Hepatocyte (in vitro differentiated cells): ENCODE data around the gene OPRL1. TPM values are rescaled to one million over a fixed set of nuclear protein-coding genes. Genes with fewer than 3 reads are reported as not detected.

ENCODE experiments used
- DNase-seq: peaks from one replicate; pipeline ENCODE4 v3.0.0-alpha.2; 2016; ENCODE audit warnings: low spot score
- H2AFZ ChIP-seq: fragments of 200-600 bp; sonication (generic); 2 replicates; pipeline ENCODE4 v1.6.0; 2016; ENCODE audit warnings: antibody characterized with exemption, mild to moderate bottlenecking
- H3K27ac ChIP-seq: fragments of 200-600 bp; sonication (generic); 2 replicates; pipeline ENCODE4 v1.5.1; 2016; ENCODE audit warnings: mild to moderate bottlenecking
- H3K27me3 ChIP-seq: fragments of 200-600 bp; sonication (generic); 2 replicates; pipeline ENCODE4 v1.6.1; 2016
- H3K36me3 ChIP-seq: fragments of 200-600 bp; sonication (generic); replicated peaks from 2 replicates; pipeline ENCODE4 v1.5.1; 2016; ENCODE audit warnings: low read depth; ENCODE audit not compliant: insufficient read depth
- H3K4me1 ChIP-seq: fragments of 200-600 bp; sonication (generic); 2 replicates; pipeline ENCODE4 v1.5.1; 2016; ENCODE audit warnings: mild to moderate bottlenecking, moderate library complexity; ENCODE audit not compliant: insufficient read depth
- H3K4me2 ChIP-seq: fragments of 200-600 bp; sonication (generic); 2 replicates; pipeline ENCODE4 v1.6.0; 2016
- H3K4me3 ChIP-seq: fragments of 200-600 bp; sonication (generic); 2 replicates; pipeline ENCODE4 v1.5.1; 2016; ENCODE audit warnings: mild to moderate bottlenecking
- H3K79me2 ChIP-seq: fragments of 200-600 bp; sonication (generic); 2 replicates; pipeline ENCODE4 v1.6.0; 2017; ENCODE audit warnings: mild to moderate bottlenecking
- H3K9me2 ChIP-seq: fragments of 200-600 bp; sonication (generic); replicated peaks from 2 replicates; pipeline ENCODE4 v1.6.0; 2017; ENCODE audit warnings: mild to moderate bottlenecking; ENCODE audit not compliant: insufficient read depth
- H3K9me3 ChIP-seq: fragments of 200-600 bp; sonication (generic); 2 replicates; pipeline ENCODE4 v1.5.1; 2016; ENCODE audit warnings: low read depth, mild to moderate bottlenecking
- H4K20me1 ChIP-seq: fragments of 200-600 bp; sonication (generic); 2 replicates; pipeline ENCODE4 v1.6.0; 2016; ENCODE audit warnings: mild to moderate bottlenecking; ENCODE audit not compliant: insufficient read depth, poor library complexity, severe bottlenecking
- CTCF ChIP-seq: fragments of 200-600 bp; sonication (generic); IDR thresholded peaks from 2 replicates; pipeline ENCODE4 v1.5.1; 2016; ENCODE audit warnings: antibody characterized with exemption, mild to moderate bottlenecking; ENCODE audit not compliant: poor library complexity
- EZH2 ChIP-seq: fragments of 200-600 bp; sonication (generic); IDR thresholded peaks from 2 replicates; pipeline ENCODE4 v1.6.1; 2016; ENCODE audit warnings: antibody characterized with exemption, mild to moderate bottlenecking, borderline replicate concordance
- EZH2phosphoT487 ChIP-seq: fragments of 200-600 bp; sonication (generic); IDR thresholded peaks from one replicate; pipeline ENCODE4 v1.6.1; 2018; ENCODE audit warnings: antibody characterized with exemption, mild to moderate bottlenecking, low read depth, moderate library complexity; ENCODE audit not compliant: unreplicated experiment, severe bottlenecking
- WGBS: methylation state at CpG from one replicate; pipeline ENCODE4 v1.1.6; 2016; ENCODE audit warnings: low lambda C conversion rate; ENCODE audit errors: missing lambda C conversion rate; 5-methylcytosine and 5-hydroxymethylcytosine counted together
- polyA plus RNA-seq: library from polyadenylated mRNA; unstranded; fragments of >200 nt; fragmentation: Nextera tagmentation; extraction: Ambion mirVana; gene quantifications from 2 replicates; pipeline ENCODE4 v1.2.1, GENCODE V29; 2016
- total RNA-seq: library from RNA; depleted of rRNA; stranded (reverse); fragments of >200 nt; gene quantifications from 2 replicates; pipeline ENCODE4 v1.2.3, GENCODE V29; 2014

The OPRL1 gene
- total and polyA plus RNA-seq, 2 experiments from 2014 or later = 0.50 to 1.5 TPM

GRCh38 chr20:64057628-64058498 is 22.0 kb upstream of the OPRL1 start:
- no peak overlapping the region for H3K4me3 ChIP-seq
- no peaks in the 10 kb centered on the region for H3K79me2 ChIP-seq
- no peak for TF ChIP-seq EZH2phosphoT487
- no peak for TF ChIP-seq EZH2
- peak; percentile 79 for TF ChIP-seq CTCF
- H2AFZ ChIP-seq = no peak overlapping the region
- DNase-seq = peak; percentile 87
- no peaks in the 10 kb centered on the region for H3K36me3 ChIP-seq
- 39% methylated on average over 32 of the region's 33 CpGs for WGBS
- H3K9me3 ChIP-seq = no peaks in the 10 kb centered on the region
- no peak overlapping the region for H3K27ac ChIP-seq
- no peak overlapping the region for H3K4me2 ChIP-seq
- no peaks in the 10 kb centered on the region for H3K9me2 ChIP-seq
- H3K4me1 ChIP-seq = peaks cover 27% of the 10 kb centered on the region
- H3K27me3 ChIP-seq = no peaks in the 10 kb centered on the region
- H4K20me1 ChIP-seq = no peaks in the 10 kb centered on the region

- Histone ChIP-seq H3K27ac (no peak overlapping the region), H2AFZ (no peak overlapping the region), H3K4me2 (no peak overlapping the region), H3K36me3 (no peaks in the 10 kb centered on the region), H3K4me1 (peaks cover 27% of the 10 kb centered on the region), H3K9me2 (no peaks in the 10 kb centered on the region), H4K20me1 (no peaks in the 10 kb centered on the region), H3K27me3 (no peaks in the 10 kb centered on the region), H3K79me2 (peaks cover 3% of the 10 kb centered on the region), H3K4me3 (no peak overlapping the region), H3K9me3 (no peaks in the 10 kb centered on the region)
- WGBS = 81% methylated on average over 12 of the region's 12 CpGs
- DNase-seq = no peak
- TF ChIP-seq EZH2 = no peak
- no peak for TF ChIP-seq EZH2phosphoT487
- TF ChIP-seq CTCF = no peak
These were observed 21.3 kb upstream of the OPRL1 start for GRCh38 chr20:64058536-64058935.

GRCh38 chr20:64062276-64062595 is 17.6 kb upstream of the OPRL1 start:
- H3K27ac ChIP-seq = peak overlapping the region; percentile 93
- no peaks in the 10 kb centered on the region for H4K20me1 ChIP-seq
- H2AFZ ChIP-seq = peak overlapping the region; percentile 74
- peak overlapping the region; percentile 86 for H3K4me2 ChIP-seq
- H3K9me2 ChIP-seq = no peaks in the 10 kb centered on the region
- H3K9me3 ChIP-seq = no peaks in the 10 kb centered on the region
- H3K79me2 ChIP-seq = peaks cover 12% of the 10 kb centered on the region
- H3K36me3 ChIP-seq = no peaks in the 10 kb centered on the region
- H3K27me3 ChIP-seq = no peaks in the 10 kb centered on the region
- no peak for DNase-seq
- H3K4me1 ChIP-seq = peaks cover 17% of the 10 kb centered on the region
- TF ChIP-seq EZH2phosphoT487 = no peak
- TF ChIP-seq EZH2 = no peak
- TF ChIP-seq CTCF = no peak
- WGBS = 74% methylated on average over 5 of the region's 5 CpGs
- no peak overlapping the region for H3K4me3 ChIP-seq
